WTC11 (cell line): ENCODE results near the gene NELFA.

Experiments used
- ATF2 ChIP-seq: sonication (generic); formaldehyde crosslinking; IDR thresholded peaks from 2 replicates; pipeline ENCODE4 v1.8.1; 2022; ENCODE audit warnings: low read depth, missing genetic modification reagents, borderline replicate concordance
- CTCF ChIP-seq: fragments of 200-600 bp; IDR thresholded peaks from 2 replicates; pipeline ENCODE4 v1.8.0; 2022; ENCODE audit warnings: antibody characterized with exemption
- NR3C1 ChIP-seq: sonication (generic); formaldehyde crosslinking; conservative IDR thresholded peaks from 2 replicates; pipeline ENCODE4 v1.8.1; 2023; ENCODE audit warnings: low read depth, mild to moderate bottlenecking, missing genetic modification reagents
- PRDM15 ChIP-seq: sonication (generic); formaldehyde crosslinking; IDR thresholded peaks from 2 replicates; pipeline ENCODE4 v1.8.0; 2022; ENCODE audit warnings: missing genetic modification reagents
- SP1 ChIP-seq: sonication (generic); formaldehyde crosslinking; conservative IDR thresholded peaks from 2 replicates; pipeline ENCODE4 v1.8.1; 2022; ENCODE audit warnings: missing genetic modification reagents
- ZBTB21 ChIP-seq: sonication (generic); formaldehyde crosslinking; IDR thresholded peaks from 2 replicates; pipeline ENCODE4 v1.8.1; 2023; ENCODE audit warnings: mild to moderate bottlenecking, missing genetic modification reagents, borderline replicate concordance
- ZNF232 ChIP-seq: sonication (generic); formaldehyde crosslinking; IDR thresholded peaks from 2 replicates; pipeline ENCODE4 v1.8.0; 2022; ENCODE audit warnings: mild to moderate bottlenecking, missing genetic modification reagents
- TF ChIP-seq, protein P1 (sequence below): sonication (generic); formaldehyde crosslinking; IDR thresholded peaks from 2 replicates; pipeline ENCODE4 v1.8.0; 2022; ENCODE audit warnings: mild to moderate bottlenecking, missing genetic modification reagents

- TF ChIP-seq CTCF: no peak
- TF ChIP-seq SP1: no peak
- TF ChIP-seq ZBTB21 (CRISPR knock-in tag): no peak
- no peak for TF ChIP-seq NR3C1 (CRISPR knock-in tag)
- no peak for TF ChIP-seq PRDM15 (CRISPR knock-in tag)
- no peak for TF ChIP-seq ATF2 (CRISPR knock-in tag)
- TF ChIP-seq, protein P1, sequence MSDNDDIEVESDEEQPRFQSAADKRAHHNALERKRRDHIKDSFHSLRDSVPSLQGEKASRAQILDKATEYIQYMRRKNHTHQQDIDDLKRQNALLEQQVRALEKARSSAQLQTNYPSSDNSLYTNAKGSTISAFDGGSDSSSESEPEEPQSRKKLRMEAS (CRISPR knock-in tag): no peak
- no peak for TF ChIP-seq ZNF232 (CRISPR knock-in tag)
These were observed 20.4 kb downstream of the NELFA start for GRCh38 chr4:1988327-1988724.
